HG02610 (cell line): Measurements from ENCODE around the gene MPP2.

Experiments
- ATAC-seq: cut with Tn5 transposase; IDR thresholded peaks from one replicate; pipeline ENCODE4 v1.9.1; 2021; ENCODE audit warnings: mild to moderate bottlenecking, moderate library complexity; ENCODE audit not compliant: unreplicated experiment

MPP2 gene

DNA sequence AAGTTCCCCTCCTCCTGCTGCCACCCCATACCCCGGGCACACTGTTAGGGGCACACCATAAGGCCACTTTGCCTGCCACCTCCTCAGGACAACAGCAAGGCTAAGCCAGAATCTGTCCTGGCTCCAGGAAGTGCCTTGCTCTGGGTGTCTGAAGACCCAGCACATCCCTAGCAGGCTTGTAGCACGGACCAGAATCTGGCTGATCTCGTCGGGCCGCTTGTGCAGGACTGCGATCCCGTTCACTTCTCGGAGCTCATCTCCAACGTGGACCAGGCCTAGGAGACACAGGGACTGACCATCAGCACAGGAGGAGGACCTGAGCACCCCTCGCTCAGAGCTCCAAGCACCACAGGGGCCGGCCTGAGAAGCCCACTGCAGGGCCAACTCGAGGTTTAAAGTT is 81.8 kb downstream of the MPP2 start:
- ATAC-seq = no peak
